Aorta (tissue), 5 donors: Measurements from ENCODE around the gene STRA8. TPM values are rescaled to one million over a fixed set of nuclear protein-coding genes. Genes with fewer than 3 reads are reported as not detected.
"Not testable (repeated sequence)": the region's sequence is repeated elsewhere in the genome, so short reads cannot be mapped to it uniquely, and the experiment has no call there.

ENCODE experiments used
- ATAC-seq: fragments of 200-7000 bp; cut with Tn5 transposase; one replicate; pipeline ENCODE4 v1.9.1; 2022; ENCODE audit warnings: moderate library complexity; ENCODE audit not compliant: low FRiP score
- DNase-seq, 2 donors: peaks; one replicate each; pipeline ENCODE4 v3.0.0-alpha.2; 2020
- H3K27ac ChIP-seq, 2 donors: one replicate each; pipeline ENCODE4 v1.5.1; 2013; ENCODE audit warnings: low read length in 2 of 2, mild to moderate bottlenecking in 2 of 2, moderate library complexity in 2 of 2, control low read depth in 1 of 2, inconsistent platforms in 1 of 2, low read depth in 1 of 2
- H3K27me3 ChIP-seq, 2 donors: one replicate each; pipeline ENCODE4 v1.6.1; 2013; ENCODE audit warnings: control low read depth in 1 of 2, low read length in 1 of 2, mild to moderate bottlenecking in 1 of 2, moderate library complexity in 1 of 2; ENCODE audit not compliant: insufficient read depth in 2 of 2, control insufficient read depth in 1 of 2
- H3K36me3 ChIP-seq, 2 donors: one replicate each; pipeline ENCODE4 v1.6.1; 2013; ENCODE audit warnings: control low read depth in 1 of 2, low read length in 1 of 2, mild to moderate bottlenecking in 1 of 2; ENCODE audit not compliant: insufficient read depth in 2 of 2, control insufficient read depth in 1 of 2
- H3K4me1 ChIP-seq, 2 donors: one replicate each; pipeline ENCODE4 v1.6.1; 2013; ENCODE audit warnings: low read length in 2 of 2, control low read depth in 1 of 2, mild to moderate bottlenecking in 1 of 2, moderate library complexity in 1 of 2; ENCODE audit not compliant: insufficient read depth in 2 of 2, control insufficient read depth in 1 of 2
- H3K4me3 ChIP-seq, 2 donors: one replicate each; pipeline ENCODE4 v1.5.1; 2013; ENCODE audit warnings: low read length in 2 of 2, control low read depth in 1 of 2, mild to moderate bottlenecking in 1 of 2
- H3K9me3 ChIP-seq: one replicate; pipeline ENCODE4 v1.6.1; 2013; ENCODE audit warnings: mild to moderate bottlenecking, low read length; ENCODE audit not compliant: control insufficient read depth
- WGBS, 2 donors: extraction: QIAGEN DNeasy Blood & Tissue Kit; methylation state at CpG; one replicate each; pipeline ENCODE4 v1.1.7; 2013; 5-methylcytosine and 5-hydroxymethylcytosine counted together
- intact Hi-C, 2 donors: fragments of 100-400 bp; cut with DNase I; formaldehyde crosslinking; loops; one replicate each; pipeline versions ENCODE4 v1.14.2 to v1.15.0; 2022
- polyA plus RNA-seq, 2 donors: library from polyadenylated mRNA; stranded (reverse); fragments of 200-250 nt; gene quantifications; one replicate each; pipeline ENCODE4 v1.2.3, GENCODE V29; 2013
- total RNA-seq, 2 donors: library from RNA; stranded (reverse); fragmentation: NEBNext Ultra II Directional; extraction: Animal tissue kit (Norgen Biotek cat#: 25700); gene quantifications; one replicate each; pipeline ENCODE4 v1.2.1, GENCODE V29; 2021
- donor health status: healthy with polysubstance abuse.
- donor health status: Bipolar disorder and iron deficiency.
- donor health status: DM: no; HTN: no; CAD: no.
- donor health status: DM: no; HTN: no; CAD: no.
- donor health status: DM: yes; HTN: yes; CAD: no.

STRA8 gene
- total and polyA plus RNA-seq, 4 donors = not detected

DNA sequence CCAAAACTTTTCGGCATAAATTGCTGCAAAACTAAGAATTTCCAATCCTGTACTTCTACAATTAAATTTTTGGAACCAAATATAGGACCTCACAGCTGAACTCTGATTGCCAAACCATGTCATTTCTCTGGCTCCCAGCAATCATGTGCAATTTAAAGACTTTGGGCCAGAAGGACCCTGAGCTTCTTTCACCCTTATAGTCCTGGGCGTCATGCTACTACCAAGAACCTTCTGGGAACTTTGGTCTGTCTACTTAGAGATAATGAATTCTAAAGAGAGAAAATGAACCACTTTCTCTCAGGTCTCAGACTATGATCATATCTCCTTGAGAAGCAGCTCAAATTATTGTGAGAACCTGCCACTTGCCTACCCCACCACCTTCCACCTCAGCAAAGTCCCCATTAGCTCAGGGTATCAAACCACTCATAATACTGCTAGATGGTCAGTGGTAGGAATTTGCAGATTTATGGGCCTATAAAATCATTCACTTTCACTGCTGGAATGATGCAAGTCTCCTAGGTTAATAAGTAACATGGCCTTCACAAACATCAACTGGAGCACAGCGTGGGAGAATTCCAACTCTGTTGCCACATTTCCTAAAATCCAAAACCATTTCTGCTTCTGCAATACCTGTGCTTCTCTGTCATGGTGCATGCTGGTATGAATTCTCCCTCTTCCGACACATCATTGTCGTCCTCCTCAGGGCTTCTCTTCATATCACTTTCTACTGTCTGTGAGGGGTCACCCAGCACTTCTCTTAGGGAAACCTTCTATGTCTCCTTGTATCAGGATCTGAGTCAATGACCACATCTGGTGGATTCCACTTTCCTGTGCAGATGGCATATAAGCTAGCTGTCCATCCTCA is 15.8 kb upstream of the STRA8 start:
- Histone ChIP-seq H3K4me3 (no peak overlapping the region), H3K4me1 (no peaks in the 10 kb centered on the region), H3K27me3 (no peaks in the 10 kb centered on the region), H3K36me3 (no peaks in the 10 kb centered on the region), H3K27ac (no peak overlapping the region), H3K9me3 (no peaks in the 10 kb centered on the region)
- DNase-seq (no peak), ATAC-seq (no peak)
- 95% methylated on average over 5 of the region's 5 CpGs for WGBS, 2 donors
- intact Hi-C loops = no loop called here

DNA sequence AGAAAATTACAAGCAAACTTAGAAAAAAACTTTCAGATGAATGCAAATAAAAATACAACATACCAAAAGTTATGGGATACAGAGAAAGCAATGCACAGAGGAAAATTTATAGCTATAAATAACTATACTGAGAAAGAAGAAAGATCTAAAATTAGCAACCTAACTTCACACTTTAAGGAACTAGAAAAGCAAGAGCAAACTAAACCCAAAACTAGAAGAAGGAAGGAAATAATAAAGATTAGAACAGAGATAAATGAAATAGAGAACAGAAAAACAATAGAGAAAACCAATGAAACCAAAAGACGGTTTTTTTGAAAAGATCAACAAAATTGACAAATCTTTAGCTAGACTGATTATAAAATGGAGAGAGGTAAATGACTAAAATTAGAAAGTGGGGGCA is 9.6 kb upstream of the STRA8 start:
- H3K4me3 ChIP-seq = no peak overlapping the region
- DNase-seq (no peak), ATAC-seq (no peak)
- no peaks in the 10 kb centered on the region for H3K4me1 ChIP-seq
- no peaks in the 10 kb centered on the region for H3K9me3 ChIP-seq
- intact Hi-C loops = no loop called here
- WGBS, 2 donors = 14 to 31% methylated on average over 1 of the region's 1 CpG
- H3K36me3 ChIP-seq = no peaks in the 10 kb centered on the region
- H3K27me3 ChIP-seq = no peaks in the 10 kb centered on the region
- no peak overlapping the region for H3K27ac ChIP-seq

DNA sequence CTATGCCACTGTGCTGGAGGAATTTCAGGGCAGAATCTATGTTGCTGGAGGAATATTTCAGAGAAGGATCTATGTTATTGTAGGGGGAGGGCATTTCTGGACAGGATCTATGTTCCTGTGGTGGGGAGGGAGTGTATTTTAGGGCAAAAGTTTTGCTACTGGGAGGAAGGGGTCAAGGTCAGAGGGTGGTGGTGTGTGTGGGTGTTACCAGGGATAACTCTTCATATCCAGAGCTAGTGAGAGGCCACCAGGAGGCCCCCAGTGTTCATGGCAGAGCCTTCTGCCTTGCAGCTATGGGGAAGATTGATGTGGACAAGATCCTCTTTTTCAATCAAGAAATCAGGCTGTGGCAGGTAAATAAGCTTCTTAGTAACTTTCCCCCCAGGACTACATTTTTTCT is 2.0 kb upstream of the STRA8 start:
- Histone ChIP-seq H3K27me3 (no peaks in the 10 kb centered on the region), H3K9me3 (no peaks in the 10 kb centered on the region), H3K4me3 (no peak overlapping the region), H3K27ac (no peak overlapping the region), H3K4me1 (no peaks in the 10 kb centered on the region), H3K36me3 (no peaks in the 10 kb centered on the region)
- no peak for ATAC-seq
- no peak for DNase-seq
- intact Hi-C loops = no loop called here

DNA sequence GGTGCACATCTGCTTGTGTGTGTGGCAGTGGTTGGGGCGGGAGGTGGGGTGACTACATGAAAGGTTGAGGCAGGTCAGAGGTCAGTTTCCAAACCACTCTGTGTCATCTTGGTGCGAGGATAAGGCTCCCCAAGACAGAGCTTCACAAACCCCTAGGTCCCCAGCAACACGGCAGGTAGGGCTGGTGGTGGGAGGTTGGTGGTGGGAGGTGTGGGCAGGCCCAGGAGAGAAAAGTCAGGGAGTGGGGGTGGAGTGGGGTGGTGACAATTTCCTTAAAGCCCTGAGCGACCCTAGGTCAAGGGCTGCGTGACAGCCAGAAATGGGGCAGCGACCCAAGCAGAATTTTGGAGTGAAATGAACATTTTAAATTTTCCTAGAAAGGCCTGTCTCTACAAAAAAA is 1.6 kb upstream of the STRA8 start:
- H3K27ac ChIP-seq = no peak overlapping the region
- no peak overlapping the region for H3K4me3 ChIP-seq
- H3K4me1 ChIP-seq = no peaks in the 10 kb centered on the region
- ATAC-seq (no peak), DNase-seq (no peak)
- intact Hi-C loops = no loop called here
- 96 to 98% methylated on average over 6 of the region's 6 CpGs for WGBS, 2 donors
- H3K9me3 ChIP-seq = no peaks in the 10 kb centered on the region
- no peaks in the 10 kb centered on the region for H3K27me3 ChIP-seq
- H3K36me3 ChIP-seq = no peaks in the 10 kb centered on the region

DNA sequence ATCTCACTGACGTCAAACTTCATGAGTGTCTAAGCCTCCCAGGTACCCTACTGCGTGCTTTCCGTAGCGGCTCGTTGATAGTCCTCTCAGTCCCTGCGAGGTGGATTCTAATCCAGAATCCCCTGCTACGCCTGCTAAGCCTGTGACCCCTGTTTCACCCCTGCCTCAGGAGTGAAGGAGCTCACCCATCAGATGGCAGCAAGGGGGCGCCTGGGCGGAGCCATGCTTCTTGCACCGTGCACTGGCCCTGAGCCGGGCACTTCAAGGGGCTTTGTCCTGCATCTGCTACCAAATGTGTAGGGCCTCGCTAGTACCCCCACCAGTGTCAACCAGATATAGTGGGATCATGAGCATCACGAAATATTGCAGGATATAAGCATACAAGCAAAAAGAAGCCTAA is 918 bp upstream of the STRA8 start:
- H3K9me3 ChIP-seq = no peaks in the 10 kb centered on the region
- no peaks in the 10 kb centered on the region for H3K4me1 ChIP-seq
- H3K27ac ChIP-seq = no peak overlapping the region
- DNase-seq (no peak), ATAC-seq (no peak)
- 90 to 91% methylated on average over 13 of the region's 13 CpGs for WGBS, 2 donors
- H3K4me3 ChIP-seq = no peak overlapping the region
- intact Hi-C loops = no loop called here
- H3K27me3 ChIP-seq = no peaks in the 10 kb centered on the region
- H3K36me3 ChIP-seq = no peaks in the 10 kb centered on the region

DNA sequence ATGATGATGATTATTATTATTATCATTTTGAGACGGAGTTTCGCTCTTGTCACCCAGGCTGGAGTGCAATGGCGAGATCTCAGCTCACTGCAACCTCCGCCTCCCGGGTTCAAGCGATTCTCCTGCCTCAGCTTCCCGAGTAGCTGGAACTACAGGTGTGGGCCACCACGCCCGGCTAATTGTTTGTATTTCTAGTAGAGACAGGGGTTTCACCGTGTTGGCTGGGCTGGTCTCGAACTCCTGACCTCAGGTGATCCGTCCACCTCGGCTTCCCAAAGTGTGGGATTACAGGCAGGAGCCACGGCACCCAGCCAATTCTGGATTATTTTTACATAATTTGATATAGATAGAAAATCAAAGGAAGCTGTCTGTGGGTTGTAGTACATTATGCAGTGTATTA is 457 bp downstream of the STRA8 start:
- DNase-seq, ATAC-seq, H3K27me3 ChIP-seq, H3K9me3 ChIP-seq, H3K4me3 ChIP-seq, H3K36me3 ChIP-seq, H3K4me1 ChIP-seq, H3K27ac ChIP-seq, intact Hi-C loops: not testable (repeated sequence)
- WGBS, 2 donors = 92 to 94% methylated on average over 14 of the region's 14 CpGs

DNA sequence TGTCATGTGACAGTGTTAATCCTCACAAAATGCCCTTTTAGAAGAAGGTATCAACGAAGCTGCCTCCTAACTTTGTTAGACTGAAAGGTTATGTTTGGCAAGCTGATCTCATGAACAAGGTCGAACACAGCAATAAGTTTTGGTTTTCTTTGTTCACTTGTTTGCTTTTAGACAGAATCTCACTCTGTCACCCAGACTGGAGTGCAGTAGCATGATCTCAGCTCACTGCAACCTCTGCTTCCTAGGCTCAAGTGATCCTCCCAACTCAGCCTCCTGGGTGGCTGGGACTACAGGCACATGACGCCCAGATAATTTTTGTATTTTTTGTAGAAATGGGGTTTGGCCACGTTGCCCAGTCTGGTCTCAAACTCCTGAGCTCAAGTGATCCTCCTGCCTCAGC is 1.1 kb downstream of the STRA8 start:
- H3K27ac ChIP-seq = no peak overlapping the region
- H3K27me3 ChIP-seq = no peaks in the 10 kb centered on the region
- ATAC-seq (no peak), DNase-seq (no peak)
- intact Hi-C loops = no loop called here
- H3K9me3 ChIP-seq = no peaks in the 10 kb centered on the region
- no peaks in the 10 kb centered on the region for H3K4me1 ChIP-seq
- no peak overlapping the region for H3K4me3 ChIP-seq
- 58 to 69% methylated on average over 4 of the region's 4 CpGs for WGBS, 2 donors
- H3K36me3 ChIP-seq = no peaks in the 10 kb centered on the region

DNA sequence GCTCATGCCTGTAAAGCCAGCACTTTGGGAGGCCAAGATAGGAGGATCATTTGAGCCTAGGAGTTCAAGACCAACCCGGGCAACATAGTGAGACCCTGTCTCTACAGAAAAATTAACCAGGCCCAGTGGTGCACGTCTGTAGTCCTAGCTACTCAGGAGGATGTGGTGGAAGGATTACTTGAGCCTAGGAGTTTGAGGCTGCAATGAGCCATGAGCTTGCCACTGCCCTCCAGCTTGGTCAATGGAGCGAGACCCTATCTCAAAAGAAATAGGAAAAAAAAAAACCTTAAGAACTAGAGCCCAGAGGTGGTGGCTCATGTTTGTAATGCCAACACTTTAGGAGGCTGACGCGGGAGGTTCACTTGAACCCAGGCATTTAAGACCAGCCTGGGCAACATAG is 2.2 kb downstream of the STRA8 start:
- Histone ChIP-seq H3K9me3 (no peaks in the 10 kb centered on the region), H3K4me1 (no peaks in the 10 kb centered on the region), H3K36me3 (no peaks in the 10 kb centered on the region), H3K4me3 (no peak overlapping the region), H3K27me3 (no peaks in the 10 kb centered on the region), H3K27ac (no peak overlapping the region)
- WGBS, 2 donors = 96 to 98% methylated on average over 5 of the region's 5 CpGs
- intact Hi-C loops = no loop called here
- ATAC-seq = no peak
- DNase-seq = no peak

DNA sequence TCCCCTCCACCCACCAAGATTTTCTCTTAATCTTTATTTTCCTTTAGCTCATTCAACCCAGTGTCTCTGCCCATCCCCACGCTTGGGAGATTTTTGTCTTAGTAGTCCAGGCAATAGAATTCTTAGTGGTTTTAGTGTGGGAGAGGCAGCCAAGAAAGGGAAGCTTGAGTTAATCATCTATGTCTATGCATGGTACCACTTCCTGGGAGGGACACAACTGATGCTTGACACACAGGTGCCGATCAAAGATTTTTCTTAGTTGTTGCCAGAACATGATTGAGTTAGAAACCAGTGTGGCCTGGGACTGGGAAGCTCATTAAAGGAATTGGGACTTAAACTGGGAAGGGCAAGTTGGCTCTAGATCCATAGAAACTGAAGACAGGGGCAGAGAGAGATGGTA is 3.1 kb downstream of the STRA8 start:
- no peaks in the 10 kb centered on the region for H3K9me3 ChIP-seq
- H3K4me1 ChIP-seq = no peaks in the 10 kb centered on the region
- no peak overlapping the region for H3K4me3 ChIP-seq
- DNase-seq (no peak), ATAC-seq (no peak)
- H3K27me3 ChIP-seq = no peaks in the 10 kb centered on the region
- intact Hi-C loops = no loop called here
- H3K36me3 ChIP-seq = no peaks in the 10 kb centered on the region
- 83 to 89% methylated on average over 2 of the region's 2 CpGs for WGBS, 2 donors
- H3K27ac ChIP-seq = no peak overlapping the region
